ENCODE results near the gene OBSCN. TPM values are rescaled to one million over a fixed set of nuclear protein-coding genes. Genes with fewer than 3 reads are reported as not detected.

OBSCN gene
- total and polyA plus RNA-seq, 2 of the 13 experiments (the other 11 are each of a cell fraction or from before 2014, with no cell fraction given): 0.20 TPM

- TF ChIP-seq ZNF83 (CRISPR knock-in tag; IDR thresholded peaks at IDR 0.05; ENCODE audit: borderline replicate concordance): peak; percentile 49; the same call in 1 of the 2 replicates
- peak; percentile 38; the same call in 1 of the 2 replicates for TF ChIP-seq KDM2A (CRISPR knock-in tag; IDR thresholded peaks at IDR 0.05; ENCODE audit: borderline replicate concordance, low read depth)
- peak; percentile 18; the same call in 1 of the 2 replicates for TF ChIP-seq SAP130 (CRISPR knock-in tag; IDR thresholded peaks at IDR 0.05; ENCODE audit: low read depth)
- no peak for TF ChIP-seq DDIT3 (CRISPR knock-in tag; IDR thresholded peaks at IDR 0.05)
- 0 out of 2 replicates have a peak, but pooled peaks have one; percentile 27 for TF ChIP-seq HIC2 (CRISPR knock-in tag; IDR thresholded peaks at IDR 0.05; ENCODE audit: low read depth)
- 0 out of 2 replicates have a peak, but pooled peaks have one; percentile 56 for TF ChIP-seq AKAP8 (CRISPR knock-in tag; IDR thresholded peaks at IDR 0.05)
- peak; percentile 8; the same call in 1 of the 2 replicates for TF ChIP-seq HDAC1 (CRISPR knock-in tag; IDR thresholded peaks at IDR 0.05)
- peak; percentile 87 for TF ChIP-seq ZSCAN25 (CRISPR knock-in tag; IDR thresholded peaks at IDR 0.05)
- TF ChIP-seq NR2F6 (IDR thresholded peaks at IDR 0.05): 0 out of 2 replicates have a peak, but pooled peaks have one; percentile 32
- TF ChIP-seq NR2F6 (CRISPR knock-in tag; IDR thresholded peaks at IDR 0.05): peak; percentile 29; the same call in 1 of the 2 replicates
These were observed 47.6 kb upstream of the OBSCN start (continued) for GRCh38 chr1:228160201-228160761.

- FAIRE-seq (no peak), DNase-seq (ENCODE audit: low spot score) (no peak), ATAC-seq (no peak)
- WGBS (ENCODE audit: low lambda C conversion rate): 8% methylated on average over 6 of the region's 7 CpGs
- no peak overlapping the region for H2AFZ ChIP-seq (ENCODE audit: low read length)
- intact Hi-C loops (cut with micrococcal nuclease; ENCODE audit: unreplicated experiment) (no loop called here), in situ Hi-C loops (cut with HindIII; ENCODE audit: extremely low pct_ligation_motif_present, low pct_unique_long_range_greater_than_20kb) (no loop called here)
- BruUV-seq (replicated peaks): no TSS peak
- TF ChIP-seq RELA (CRISPR knock-in tag; IDR thresholded peaks at IDR 0.05) (no peak), RBM22 (optimal IDR thresholded peaks at IDR 0.05; ENCODE audit: low read length) (no peak), ZNF547 (CRISPR knock-in tag; IDR thresholded peaks at IDR 0.05) (no peak), KDM6A (CRISPR knock-in tag; IDR thresholded peaks at IDR 0.05; ENCODE audit: low read depth) (no peak), ZNF7 (CRISPR knock-in tag; IDR thresholded peaks at IDR 0.05) (no peak), IRF1 (CRISPR knock-in tag; IDR thresholded peaks at IDR 0.05; ENCODE audit: low read depth) (no peak), ZNF777 (CRISPR knock-in tag; IDR thresholded peaks at IDR 0.05) (no peak), ZBTB43 (CRISPR knock-in tag; conservative IDR thresholded peaks at IDR 0.05) (no peak), ZNF607 (CRISPR knock-in tag; IDR thresholded peaks at IDR 0.05; ENCODE audit: borderline replicate concordance) (no peak), ZFP90 (CRISPR knock-in tag; IDR thresholded peaks at IDR 0.05; ENCODE audit: borderline replicate concordance) (no peak)
- no peaks in the 10 kb centered on the region for H3K9me3 ChIP-seq (ENCODE audit: low read length)
- H3K4me2 ChIP-seq (ENCODE audit: low read depth, low read length): peak overlapping the region; percentile 34; the same call in 1 of the 2 replicates
- H3K27me3 ChIP-seq (ENCODE audit: control insufficient read depth in 1 of 2, insufficient read depth in 2 of 2, low read length in 2 of 2): no peaks in the 10 kb centered on the region; a peak in 1 of 5 replicates
- H3K4me1 ChIP-seq (ENCODE audit: insufficient read depth, low read length): peaks cover 56% of the 10 kb centered on the region
- CTCF ChIA-PET (ENCODE audit: low intra/inter-chr PET ratio, low total read pairs): no interaction called here
- no peaks in the 10 kb centered on the region for H3K79me2 ChIP-seq (ENCODE audit: insufficient read depth, low read length)
- POLR2A ChIA-PET: interaction anchor here (0.8 to 2.8 kb wide), 2 partner anchors 10 to 12 kb away, joined by 4 to 16 read pairs; partner anchors contain the start of gene GJC2
- H3K9ac ChIP-seq (ENCODE audit: insufficient read depth, low read depth, low read length): no peak overlapping the region
- H3K4me3 ChIP-seq (replicated peaks in 1 of 3; ENCODE audit: insufficient read depth in 1 of 3, low read depth in 2 of 3, low read length in 3 of 3): no peak overlapping the region
- H3K36me3 ChIP-seq (replicated peaks in 1 of 2; ENCODE audit: control insufficient read depth in 1 of 2, insufficient read depth in 2 of 2, low read length in 2 of 2): no peaks in the 10 kb centered on the region
- H4K20me1 ChIP-seq (ENCODE audit: insufficient read depth, low read length): peaks cover 3% of the 10 kb centered on the region; the same call in 1 of the 2 replicates
- no peak overlapping the region for H3K27ac ChIP-seq (ENCODE audit: extremely low read length, insufficient read depth, low read length)
These were observed 46.5 kb upstream of the OBSCN start for GRCh38 chr1:228161362-228161761.
